Vagina (tissue), 2 donors: ENCODE results near the gene TFG. TPM values are rescaled to one million over a fixed set of nuclear protein-coding genes. Genes with fewer than 3 reads are reported as not detected.

ENCODE experiments used
- DNase-seq, 2 donors: peaks; one replicate each; pipeline ENCODE4 v3.0.0-alpha.2; 2017; ENCODE audit errors: extremely low spot score in 2 of 2
- H3K27ac ChIP-seq: fragments of 200-600 bp; sonication (generic); one replicate; pipeline ENCODE4 v1.5.1; 2019
- H3K27me3 ChIP-seq: fragments of 200-600 bp; sonication (generic); one replicate; pipeline ENCODE4 v1.5.1; 2019
- H3K36me3 ChIP-seq, 2 donors: fragments of 200-600 bp; sonication (generic); one replicate each; pipeline ENCODE4 v1.5.1; 2017 to 2019
- H3K4me1 ChIP-seq: fragments of 200-600 bp; sonication (generic); one replicate; pipeline ENCODE4 v1.5.1; 2019
- H3K4me3 ChIP-seq, 2 donors: fragments of 200-600 bp; sonication (generic); 1 replicate in 1 of 2; 2 replicates in 1 of 2; pipeline ENCODE4 v1.5.1; 2016 to 2019
- H3K9me3 ChIP-seq: fragments of 200-600 bp; sonication (generic); one replicate; pipeline ENCODE4 v1.5.1; 2019
- POLR2A ChIP-seq, 2 donors: fragments of 450-650 bp; IDR thresholded peaks; one replicate each; pipeline ENCODE4 v1.6.1; 2017; ENCODE audit warnings: antibody characterized with exemption in 2 of 2, mild to moderate bottlenecking in 2 of 2, moderate library complexity in 2 of 2
- POLR2AphosphoS5 ChIP-seq, 2 donors: sonication (generic); formaldehyde crosslinking; IDR thresholded peaks; one replicate each; pipeline ENCODE4 v1.9.0; 2017; ENCODE audit warnings: antibody characterized with exemption in 2 of 2, mild to moderate bottlenecking in 2 of 2, low read depth in 1 of 2; ENCODE audit not compliant: insufficient read depth in 1 of 2
- intact Hi-C: fragments of 100-400 bp; cut with DNase I; formaldehyde crosslinking; loops from one replicate; pipeline ENCODE4 v1.15.1; 2023
- total RNA-seq: library from RNA; depleted of rRNA; stranded (reverse); fragments of >200 nt; gene quantifications from one replicate; pipeline ENCODE4 v1.2.3, GENCODE V29; 2016
- TF ChIP-seq, protein P1 (sequence below), 3 experiments: fragments of 450-650 bp in 2 of 3; fragments of 200-600 bp in 1 of 3; sonication (generic) in 1 of 3; IDR thresholded peaks; one replicate each; pipeline ENCODE4 v1.5.1; 2017 to 2019; ENCODE audit warnings: antibody characterized with exemption in 3 of 3, mild to moderate bottlenecking in 2 of 3, moderate library complexity in 2 of 3

TFG gene
- total RNA-seq, 1 donor from 2014 or later = 64.3 TPM

DNA sequence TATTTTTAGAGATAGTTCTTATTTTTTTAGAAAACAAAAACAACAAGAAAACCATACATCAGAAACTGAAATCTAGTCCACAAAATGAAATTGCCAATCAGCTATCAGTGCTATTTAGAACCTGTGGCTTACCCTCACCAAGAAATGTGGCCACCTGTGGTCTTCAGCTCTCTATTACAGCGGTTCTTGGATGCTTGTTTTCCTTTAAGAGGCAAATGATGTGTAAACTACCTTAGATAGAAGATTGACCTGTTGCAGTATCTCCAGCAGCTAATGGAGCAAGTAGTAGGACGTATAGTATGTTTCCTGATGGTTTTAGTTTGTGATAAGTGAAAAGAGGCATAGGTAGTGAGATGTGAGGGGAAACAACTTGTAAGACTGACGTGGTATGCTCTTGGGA is 21.2 kb downstream of the TFG start:
- DNase-seq = no peak
- Histone ChIP-seq H3K4me1 (peaks cover 11% of the 10 kb centered on the region), H3K27me3 (no peaks in the 10 kb centered on the region), H3K36me3 (peaks cover 0 to 17% of the 10 kb centered on the region in 2 donors), H3K27ac (no peak overlapping the region), H3K4me3 (no peak overlapping the region), H3K9me3 (no peaks in the 10 kb centered on the region)
- TF ChIP-seq POLR2AphosphoS5 (IDR thresholded peaks at IDR 0.05; ENCODE audit: insufficient read depth in 1 of 2, low read depth in 1 of 2) (no peak), POLR2A (IDR thresholded peaks at IDR 0.05) (no peak)
- TF ChIP-seq, protein P1, sequence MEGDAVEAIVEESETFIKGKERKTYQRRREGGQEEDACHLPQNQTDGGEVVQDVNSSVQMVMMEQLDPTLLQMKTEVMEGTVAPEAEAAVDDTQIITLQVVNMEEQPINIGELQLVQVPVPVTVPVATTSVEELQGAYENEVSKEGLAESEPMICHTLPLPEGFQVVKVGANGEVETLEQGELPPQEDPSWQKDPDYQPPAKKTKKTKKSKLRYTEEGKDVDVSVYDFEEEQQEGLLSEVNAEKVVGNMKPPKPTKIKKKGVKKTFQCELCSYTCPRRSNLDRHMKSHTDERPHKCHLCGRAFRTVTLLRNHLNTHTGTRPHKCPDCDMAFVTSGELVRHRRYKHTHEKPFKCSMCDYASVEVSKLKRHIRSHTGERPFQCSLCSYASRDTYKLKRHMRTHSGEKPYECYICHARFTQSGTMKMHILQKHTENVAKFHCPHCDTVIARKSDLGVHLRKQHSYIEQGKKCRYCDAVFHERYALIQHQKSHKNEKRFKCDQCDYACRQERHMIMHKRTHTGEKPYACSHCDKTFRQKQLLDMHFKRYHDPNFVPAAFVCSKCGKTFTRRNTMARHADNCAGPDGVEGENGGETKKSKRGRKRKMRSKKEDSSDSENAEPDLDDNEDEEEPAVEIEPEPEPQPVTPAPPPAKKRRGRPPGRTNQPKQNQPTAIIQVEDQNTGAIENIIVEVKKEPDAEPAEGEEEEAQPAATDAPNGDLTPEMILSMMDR (IDR thresholded peaks at IDR 0.05) = no peak
- intact Hi-C loops = no loop called here

DNA sequence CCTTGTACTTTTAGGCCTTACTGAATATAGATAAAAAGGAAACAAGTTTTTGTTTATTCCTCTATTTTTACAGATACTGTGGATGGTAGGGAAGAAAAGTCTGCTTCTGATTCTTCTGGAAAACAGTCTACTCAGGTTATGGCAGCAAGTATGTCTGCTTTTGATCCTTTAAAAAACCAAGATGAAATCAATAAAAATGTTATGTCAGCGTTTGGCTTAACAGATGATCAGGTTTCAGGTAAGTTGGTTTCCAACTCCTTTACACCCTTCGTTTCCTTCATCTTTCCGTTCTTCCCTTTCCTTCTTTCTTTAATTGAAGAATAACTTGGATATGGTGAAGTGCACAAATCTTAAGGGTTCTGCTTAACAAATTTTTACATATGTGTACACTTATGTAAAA is 23.1 kb downstream of the TFG start:
- no peak overlapping the region for H3K4me3 ChIP-seq
- peaks cover 0 to 28% of the 10 kb centered on the region in 2 donors for H3K36me3 ChIP-seq
- H3K27me3 ChIP-seq = no peaks in the 10 kb centered on the region
- TF ChIP-seq POLR2AphosphoS5 (IDR thresholded peaks at IDR 0.05; ENCODE audit: insufficient read depth in 1 of 2, low read depth in 1 of 2) = no peak
- TF ChIP-seq, protein P1 (IDR thresholded peaks at IDR 0.05) = no peak
- no peak for TF ChIP-seq POLR2A (IDR thresholded peaks at IDR 0.05)
- no peaks in the 10 kb centered on the region for H3K4me1 ChIP-seq
- H3K27ac ChIP-seq = no peak overlapping the region
- no peak for DNase-seq
- no peaks in the 10 kb centered on the region for H3K9me3 ChIP-seq
- intact Hi-C loops = no loop called here

DNA sequence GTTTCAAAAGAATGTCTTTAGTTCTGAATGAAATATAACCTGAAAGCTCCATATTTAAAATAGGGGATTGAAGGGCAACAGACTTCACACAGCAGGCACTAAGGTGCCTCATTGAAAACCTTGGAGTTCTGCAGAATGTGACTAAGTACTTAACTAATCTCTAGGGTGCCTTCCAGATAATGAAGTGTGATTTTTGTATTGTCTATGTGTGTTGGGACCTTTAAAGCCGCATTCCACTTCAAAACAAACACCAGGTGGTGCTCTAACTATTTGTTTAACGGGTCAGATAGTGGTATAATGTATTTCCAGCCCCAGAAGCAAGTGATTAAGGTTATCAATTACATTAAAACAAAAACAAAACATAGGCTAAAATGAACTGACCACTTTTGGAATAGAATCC is 28.0 kb downstream of the TFG start:
- DNase-seq = no peak
- H3K27ac ChIP-seq = no peak overlapping the region
- intact Hi-C loops = no loop called here
- no peaks in the 10 kb centered on the region for H3K4me1 ChIP-seq
- TF ChIP-seq, protein P1 (IDR thresholded peaks at IDR 0.05) = no peak
- TF ChIP-seq POLR2AphosphoS5 (IDR thresholded peaks at IDR 0.05; ENCODE audit: insufficient read depth in 1 of 2, low read depth in 1 of 2) (no peak), POLR2A (IDR thresholded peaks at IDR 0.05) (no peak)
- H3K36me3 ChIP-seq = peaks cover 0 to 43% of the 10 kb centered on the region in 2 donors
- no peak overlapping the region for H3K4me3 ChIP-seq
- H3K27me3 ChIP-seq = no peaks in the 10 kb centered on the region
- H3K9me3 ChIP-seq = no peaks in the 10 kb centered on the region

DNA sequence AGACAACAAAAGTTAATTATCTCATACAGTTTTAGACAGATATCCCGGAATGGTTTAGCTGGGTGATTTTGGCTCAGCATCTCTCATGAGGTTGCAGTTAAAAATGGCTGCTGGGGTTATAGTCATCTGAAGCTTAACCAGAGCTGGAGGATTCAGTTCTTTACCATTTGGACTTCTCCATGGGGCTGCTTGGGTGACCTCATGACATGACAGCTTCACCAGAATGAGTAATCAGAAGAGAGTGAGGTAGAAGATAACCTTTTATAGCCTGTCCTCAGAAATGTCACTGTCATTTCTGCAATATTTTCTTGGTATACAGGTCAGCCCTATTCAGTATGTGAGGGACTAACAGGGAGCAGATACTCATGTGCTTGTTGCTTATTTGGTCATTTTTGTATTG is 30.9 kb downstream of the TFG start:
- intact Hi-C loops = no loop called here
- Histone ChIP-seq H3K36me3 (peaks cover 0 to 46% of the 10 kb centered on the region in 2 donors), H3K27me3 (no peaks in the 10 kb centered on the region), H3K9me3 (no peaks in the 10 kb centered on the region), H3K27ac (no peak overlapping the region), H3K4me3 (no peak overlapping the region), H3K4me1 (no peaks in the 10 kb centered on the region)
- TF ChIP-seq POLR2A (IDR thresholded peaks at IDR 0.05) = no peak
- TF ChIP-seq, protein P1 (IDR thresholded peaks at IDR 0.05) = no peak
- TF ChIP-seq POLR2AphosphoS5 (IDR thresholded peaks at IDR 0.05; ENCODE audit: insufficient read depth in 1 of 2, low read depth in 1 of 2) = no peak
- no peak for DNase-seq

DNA sequence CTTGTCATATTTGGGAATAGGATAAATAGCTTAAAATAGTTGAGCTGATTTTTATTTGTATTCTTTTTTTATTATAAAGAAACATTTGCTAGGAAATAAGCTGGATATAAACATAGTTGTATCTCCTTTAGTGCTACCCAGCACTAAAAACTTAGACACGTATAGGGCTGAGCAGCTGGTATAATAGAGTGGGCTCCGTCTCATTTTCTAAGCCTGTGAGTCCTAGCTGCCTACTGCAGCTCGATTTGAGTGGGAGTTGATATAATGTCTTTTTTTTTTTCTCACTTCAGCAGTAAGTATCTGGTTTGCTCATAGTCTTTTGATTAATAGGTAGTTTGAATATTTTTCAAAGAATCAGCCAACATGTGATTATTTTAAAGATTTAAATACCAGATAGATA is 34.2 kb downstream of the TFG start:
- H3K4me1 ChIP-seq = no peaks in the 10 kb centered on the region
- no peak overlapping the region for H3K4me3 ChIP-seq
- no peak for DNase-seq
- H3K9me3 ChIP-seq = no peaks in the 10 kb centered on the region
- intact Hi-C loops = no loop called here
- no peaks in the 10 kb centered on the region for H3K27me3 ChIP-seq
- peaks cover 0 to 57% of the 10 kb centered on the region in 2 donors for H3K36me3 ChIP-seq
- TF ChIP-seq, protein P1 (IDR thresholded peaks at IDR 0.05) = no peak
- no peak for TF ChIP-seq POLR2A (IDR thresholded peaks at IDR 0.05)
- TF ChIP-seq POLR2AphosphoS5 (IDR thresholded peaks at IDR 0.05; ENCODE audit: insufficient read depth in 1 of 2, low read depth in 1 of 2) = no peak
- no peak overlapping the region for H3K27ac ChIP-seq
